H54 (cell line): ENCODE measurements around the gene MYO10.
"Not testable (repeated sequence)": the region's sequence is repeated elsewhere in the genome, so short reads cannot be mapped to it uniquely, and the experiment has no call there.

Source experiments
- DNase-seq: peaks from one replicate; pipeline ENCODE4 v3.0.0; 2011; ENCODE audit warnings: low spot score, mixed read lengths; ENCODE audit not compliant: insufficient read length
- FAIRE-seq: peaks from 3 replicates; lab custom pipeline; 2011; peaks lifted over from hg19 to GRCh38; lab: Jason Lieb, UNC
- POLR2A ChIP-seq: IDR thresholded peaks from 2 replicates; pipeline ENCODE4 v1.6.1; 2011; ENCODE audit warnings: low read depth, mild to moderate bottlenecking, low read length

Gene MYO10

GRCh38 chr5:16665601-16666000 is 270.5 kb downstream of the MYO10 start:
- DNase-seq: no peak
- TF ChIP-seq POLR2A: no peak
- FAIRE-seq: no peak

- no peak for TF ChIP-seq POLR2A
- DNase-seq (no peak), FAIRE-seq (no peak)
Observed at GRCh38 chr5:16664368-16664767, 271.7 kb downstream of the MYO10 start.

- DNase-seq (no peak), FAIRE-seq (no peak)
- no peak for TF ChIP-seq POLR2A
Observed at GRCh38 chr5:16663840-16664239, 272.2 kb downstream of the MYO10 start.

GRCh38 chr5:16661713-16662112 is 274.4 kb downstream of the MYO10 start:
- TF ChIP-seq POLR2A: no peak
- FAIRE-seq (no peak), DNase-seq (no peak)

- no peak for TF ChIP-seq POLR2A
- FAIRE-seq (no peak), DNase-seq (no peak)
Observed at GRCh38 chr5:16660982-16661381, 275.1 kb downstream of the MYO10 start.

GRCh38 chr5:16659536-16659935 is 276.6 kb downstream of the MYO10 start:
- DNase-seq (no peak), FAIRE-seq (no peak)
- no peak for TF ChIP-seq POLR2A

- DNase-seq (no peak), FAIRE-seq (no peak)
- TF ChIP-seq POLR2A: no peak
Observed at GRCh38 chr5:16656561-16657191, 279.4 kb downstream of the MYO10 start.

- TF ChIP-seq POLR2A: no peak
- FAIRE-seq (peak; percentile 20), DNase-seq (no peak)
Observed at GRCh38 chr5:16654647-16655334, 281.3 kb downstream of the MYO10 start.

- DNase-seq, FAIRE-seq: not testable (repeated sequence)
Observed at GRCh38 chr5:16648739-16649138, 287.3 kb downstream of the MYO10 start.

GRCh38 chr5:16644301-16644889 is 291.7 kb downstream of the MYO10 start:
- no peak for TF ChIP-seq POLR2A
- FAIRE-seq (no peak), DNase-seq (no peak)

- FAIRE-seq (no peak), DNase-seq (no peak)
- TF ChIP-seq POLR2A: no peak
Observed at GRCh38 chr5:16642867-16643266, 293.2 kb downstream of the MYO10 start.

- DNase-seq (no peak), FAIRE-seq (no peak)
- no peak for TF ChIP-seq POLR2A
Observed at GRCh38 chr5:16639206-16639605, 296.9 kb downstream of the MYO10 start.

- no peak for FAIRE-seq
- no peak for DNase-seq
- TF ChIP-seq POLR2A: no peak
Observed at GRCh38 chr5:16628376-16628775, 307.7 kb downstream of the MYO10 start.

- FAIRE-seq: peak; percentile 6
- TF ChIP-seq POLR2A: no peak
- DNase-seq: no peak
Observed at GRCh38 chr5:16626696-16627264, 309.3 kb downstream of the MYO10 start.
